OCI-LY1 (cell line): ENCODE results near the gene DENND5B.

Source experiments
- EZH2 ChIP-seq: fragments of 200-600 bp; sonication (generic), shearing (Covaris generic); IDR thresholded peaks from 2 replicates; pipeline ENCODE4 v1.8.0; 2017; ENCODE audit warnings: borderline replicate concordance, mixed run types, mild to moderate bottlenecking, antibody characterized with exemption, low read length, moderate library complexity, mixed read lengths
- TF ChIP-seq, protein P1 (sequence below): fragments of 200-600 bp; sonication (generic), shearing (Covaris generic); IDR thresholded peaks from 2 replicates; pipeline ENCODE4 v1.5.1; 2017; ENCODE audit warnings: mild to moderate bottlenecking, antibody characterized with exemption, low read length, moderate library complexity, mixed read lengths

DNA sequence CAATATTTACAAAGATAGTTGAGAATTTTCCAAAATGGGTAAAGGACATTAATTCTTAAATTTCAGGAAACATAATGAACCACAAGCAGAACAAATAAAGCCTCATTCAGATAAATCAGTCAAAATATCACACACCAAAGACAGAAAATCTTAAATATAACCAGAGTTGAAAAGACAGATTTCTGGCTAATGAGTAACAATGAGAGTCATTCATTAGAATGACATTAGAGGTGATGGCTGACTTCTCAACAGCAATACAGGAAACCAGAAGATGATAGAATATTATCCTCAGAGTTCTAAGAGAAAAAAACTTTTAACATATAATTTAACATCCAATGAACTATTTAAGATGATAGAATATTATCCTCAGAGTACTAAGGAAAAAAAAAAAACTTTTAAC is 124.2 kb downstream of the DENND5B start:
- TF ChIP-seq EZH2: no peak
- TF ChIP-seq, protein P1, sequence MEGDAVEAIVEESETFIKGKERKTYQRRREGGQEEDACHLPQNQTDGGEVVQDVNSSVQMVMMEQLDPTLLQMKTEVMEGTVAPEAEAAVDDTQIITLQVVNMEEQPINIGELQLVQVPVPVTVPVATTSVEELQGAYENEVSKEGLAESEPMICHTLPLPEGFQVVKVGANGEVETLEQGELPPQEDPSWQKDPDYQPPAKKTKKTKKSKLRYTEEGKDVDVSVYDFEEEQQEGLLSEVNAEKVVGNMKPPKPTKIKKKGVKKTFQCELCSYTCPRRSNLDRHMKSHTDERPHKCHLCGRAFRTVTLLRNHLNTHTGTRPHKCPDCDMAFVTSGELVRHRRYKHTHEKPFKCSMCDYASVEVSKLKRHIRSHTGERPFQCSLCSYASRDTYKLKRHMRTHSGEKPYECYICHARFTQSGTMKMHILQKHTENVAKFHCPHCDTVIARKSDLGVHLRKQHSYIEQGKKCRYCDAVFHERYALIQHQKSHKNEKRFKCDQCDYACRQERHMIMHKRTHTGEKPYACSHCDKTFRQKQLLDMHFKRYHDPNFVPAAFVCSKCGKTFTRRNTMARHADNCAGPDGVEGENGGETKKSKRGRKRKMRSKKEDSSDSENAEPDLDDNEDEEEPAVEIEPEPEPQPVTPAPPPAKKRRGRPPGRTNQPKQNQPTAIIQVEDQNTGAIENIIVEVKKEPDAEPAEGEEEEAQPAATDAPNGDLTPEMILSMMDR: no peak
